Keratinocyte (primary cell): ENCODE data around the gene TNFRSF6B.

Experiments
- CTCF ChIP-seq, 3 experiments: IDR thresholded peaks in 1 of 3; conservative IDR thresholded peaks in 1 of 3; optimal IDR thresholded peaks in 1 of 3; 2 replicates in 2 of 3; 3 replicates in 1 of 3; pipeline versions ENCODE3 to v1.5.1; 2011; ENCODE audit warnings: low read length in 3 of 3, mild to moderate bottlenecking in 3 of 3, moderate library complexity in 2 of 3, control low read depth in 1 of 3, inconsistent platforms in 1 of 3; ENCODE audit not compliant: insufficient read depth in 2 of 3; ENCODE audit errors: extremely low read depth in 1 of 3
- EZH2 ChIP-seq: IDR thresholded peaks from one replicate; pipeline ENCODE4 v1.6.1; 2012; ENCODE audit warnings: inconsistent platforms, mild to moderate bottlenecking, low read length, moderate library complexity

DNA sequence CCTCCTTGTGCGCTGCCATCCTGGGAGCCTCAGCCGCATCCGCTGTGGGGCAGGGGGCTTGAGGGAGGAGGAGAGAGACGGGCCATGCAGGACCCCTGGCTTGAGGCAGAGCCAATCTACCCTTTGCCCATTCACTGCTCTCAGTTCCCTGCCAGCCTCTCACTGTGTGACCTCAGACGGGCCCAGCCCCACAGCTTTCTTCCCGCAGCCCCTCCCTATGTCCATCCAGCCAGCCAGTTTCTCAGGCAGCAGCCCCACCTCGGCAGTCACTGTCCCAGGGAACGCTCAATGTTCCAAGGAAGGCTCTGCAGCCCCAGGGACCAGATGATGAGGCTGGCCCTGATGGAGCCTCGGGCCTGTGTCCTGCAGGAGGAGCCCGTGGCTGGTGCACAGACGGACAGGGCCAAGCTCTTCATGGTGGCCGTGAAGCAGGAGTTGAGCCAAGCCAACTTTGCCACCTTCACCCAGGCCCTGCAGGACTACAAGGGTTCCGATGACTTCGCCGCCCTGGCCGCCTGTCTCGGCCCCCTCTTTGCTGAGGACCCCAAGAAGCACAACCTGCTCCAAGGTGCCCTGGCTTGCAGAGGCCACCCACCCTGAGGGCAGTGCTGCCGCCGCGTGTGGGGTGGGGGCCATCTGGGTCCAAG lies 3.9 kb upstream of the TNFRSF6B start:
- TF ChIP-seq CTCF (optimal IDR thresholded peaks at IDR 0.05 in 1 of 3, IDR thresholded peaks at IDR 0.05 in 1 of 3, conservative IDR thresholded peaks at IDR 0.05 in 1 of 3; ENCODE audit: extremely low read depth in 1 of 3, insufficient read depth in 2 of 3, low read length in 3 of 3) (no peak), EZH2 (no peak)
